Measurements from ENCODE around the gene ATP5PB. TPM values are rescaled to one million over a fixed set of nuclear protein-coding genes. Genes with fewer than 3 reads are reported as not detected.

Gene ATP5PB
- polyA plus RNA-seq, 1 donor from 2014 or later, result 597 TPM

DNA sequence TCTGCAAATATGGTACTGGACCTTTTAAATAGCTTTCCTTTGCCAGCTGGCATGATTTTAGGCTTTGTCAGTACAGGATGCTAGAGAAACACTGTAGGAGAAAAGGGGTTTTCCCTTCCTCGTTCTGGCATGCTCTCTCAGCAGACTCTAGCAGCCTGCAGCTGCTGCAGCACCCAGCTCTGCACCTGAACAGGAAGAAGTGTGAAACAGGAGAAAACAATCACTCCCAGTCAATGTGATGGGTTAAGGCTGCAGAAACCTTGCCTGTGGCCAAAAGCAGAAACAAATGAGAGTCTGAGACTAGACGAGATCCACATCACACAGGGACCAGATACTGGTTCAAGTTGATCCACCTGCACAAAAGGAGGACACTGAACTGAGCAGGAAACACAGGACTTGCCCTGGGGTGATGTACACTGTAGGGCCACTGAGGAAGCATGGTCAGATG lies 42.9 kb upstream of the ATP5PB start:
- TF ChIP-seq EZH2 (IDR thresholded peaks at IDR 0.05; ENCODE audit: borderline replicate concordance, insufficient read depth, low read length, poor library complexity, severe bottlenecking) (no peak), RAD21 (conservative IDR thresholded peaks at IDR 0.05) (no peak), POLR2AphosphoS5 (IDR thresholded peaks at IDR 0.05) (no peak), MXI1 (conservative IDR thresholded peaks at IDR 0.05; ENCODE audit: poor library complexity, severe bottlenecking) (no peak), TAF1 (IDR thresholded peaks at IDR 0.05; ENCODE audit: low read depth) (no peak), SMC3 (conservative IDR thresholded peaks at IDR 0.05; ENCODE audit: poor library complexity) (no peak), EP300 (conservative IDR thresholded peaks at IDR 0.05; ENCODE audit: poor library complexity, severe bottlenecking) (no peak)
- TF ChIP-seq, protein P1, sequence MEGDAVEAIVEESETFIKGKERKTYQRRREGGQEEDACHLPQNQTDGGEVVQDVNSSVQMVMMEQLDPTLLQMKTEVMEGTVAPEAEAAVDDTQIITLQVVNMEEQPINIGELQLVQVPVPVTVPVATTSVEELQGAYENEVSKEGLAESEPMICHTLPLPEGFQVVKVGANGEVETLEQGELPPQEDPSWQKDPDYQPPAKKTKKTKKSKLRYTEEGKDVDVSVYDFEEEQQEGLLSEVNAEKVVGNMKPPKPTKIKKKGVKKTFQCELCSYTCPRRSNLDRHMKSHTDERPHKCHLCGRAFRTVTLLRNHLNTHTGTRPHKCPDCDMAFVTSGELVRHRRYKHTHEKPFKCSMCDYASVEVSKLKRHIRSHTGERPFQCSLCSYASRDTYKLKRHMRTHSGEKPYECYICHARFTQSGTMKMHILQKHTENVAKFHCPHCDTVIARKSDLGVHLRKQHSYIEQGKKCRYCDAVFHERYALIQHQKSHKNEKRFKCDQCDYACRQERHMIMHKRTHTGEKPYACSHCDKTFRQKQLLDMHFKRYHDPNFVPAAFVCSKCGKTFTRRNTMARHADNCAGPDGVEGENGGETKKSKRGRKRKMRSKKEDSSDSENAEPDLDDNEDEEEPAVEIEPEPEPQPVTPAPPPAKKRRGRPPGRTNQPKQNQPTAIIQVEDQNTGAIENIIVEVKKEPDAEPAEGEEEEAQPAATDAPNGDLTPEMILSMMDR (IDR thresholded peaks at IDR 0.05; ENCODE audit: poor library complexity, severe bottlenecking), result no peak
- TF ChIP-seq, protein P2, sequence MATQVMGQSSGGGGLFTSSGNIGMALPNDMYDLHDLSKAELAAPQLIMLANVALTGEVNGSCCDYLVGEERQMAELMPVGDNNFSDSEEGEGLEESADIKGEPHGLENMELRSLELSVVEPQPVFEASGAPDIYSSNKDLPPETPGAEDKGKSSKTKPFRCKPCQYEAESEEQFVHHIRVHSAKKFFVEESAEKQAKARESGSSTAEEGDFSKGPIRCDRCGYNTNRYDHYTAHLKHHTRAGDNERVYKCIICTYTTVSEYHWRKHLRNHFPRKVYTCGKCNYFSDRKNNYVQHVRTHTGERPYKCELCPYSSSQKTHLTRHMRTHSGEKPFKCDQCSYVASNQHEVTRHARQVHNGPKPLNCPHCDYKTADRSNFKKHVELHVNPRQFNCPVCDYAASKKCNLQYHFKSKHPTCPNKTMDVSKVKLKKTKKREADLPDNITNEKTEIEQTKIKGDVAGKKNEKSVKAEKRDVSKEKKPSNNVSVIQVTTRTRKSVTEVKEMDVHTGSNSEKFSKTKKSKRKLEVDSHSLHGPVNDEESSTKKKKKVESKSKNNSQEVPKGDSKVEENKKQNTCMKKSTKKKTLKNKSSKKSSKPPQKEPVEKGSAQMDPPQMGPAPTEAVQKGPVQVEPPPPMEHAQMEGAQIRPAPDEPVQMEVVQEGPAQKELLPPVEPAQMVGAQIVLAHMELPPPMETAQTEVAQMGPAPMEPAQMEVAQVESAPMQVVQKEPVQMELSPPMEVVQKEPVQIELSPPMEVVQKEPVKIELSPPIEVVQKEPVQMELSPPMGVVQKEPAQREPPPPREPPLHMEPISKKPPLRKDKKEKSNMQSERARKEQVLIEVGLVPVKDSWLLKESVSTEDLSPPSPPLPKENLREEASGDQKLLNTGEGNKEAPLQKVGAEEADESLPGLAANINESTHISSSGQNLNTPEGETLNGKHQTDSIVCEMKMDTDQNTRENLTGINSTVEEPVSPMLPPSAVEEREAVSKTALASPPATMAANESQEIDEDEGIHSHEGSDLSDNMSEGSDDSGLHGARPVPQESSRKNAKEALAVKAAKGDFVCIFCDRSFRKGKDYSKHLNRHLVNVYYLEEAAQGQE (IDR thresholded peaks at IDR 0.05; ENCODE audit: borderline replicate concordance), result no peak
- Histone ChIP-seq H3K9ac (ENCODE audit: low read length) (no peak overlapping the region), H3K36me3 (ENCODE audit: insufficient read depth, low read length) (no peaks in the 10 kb centered on the region), H3K27ac (ENCODE audit: low read length) (no peak overlapping the region), H3K9me2 (ENCODE audit: insufficient read depth, low read length) (no peaks in the 10 kb centered on the region), H3F3A (ENCODE audit: insufficient read depth, low read length, poor library complexity, severe bottlenecking) (no peaks in the 10 kb centered on the region), H2AFZ (ENCODE audit: low read depth, low read length) (no peak overlapping the region), H3K4me2 (ENCODE audit: low read length) (no peak overlapping the region), H3K27me3 (ENCODE audit: insufficient read depth, low read depth, low read length) (no peaks in the 10 kb centered on the region), H3K79me2 (replicated peaks; ENCODE audit: insufficient read depth, low read length) (no peaks in the 10 kb centered on the region), H4K20me1 (ENCODE audit: insufficient read depth) (no peaks in the 10 kb centered on the region), H3K9me3 (ENCODE audit: low read length) (no peaks in the 10 kb centered on the region), H3K4me3 (ENCODE audit: low read length) (no peak overlapping the region)

DNA sequence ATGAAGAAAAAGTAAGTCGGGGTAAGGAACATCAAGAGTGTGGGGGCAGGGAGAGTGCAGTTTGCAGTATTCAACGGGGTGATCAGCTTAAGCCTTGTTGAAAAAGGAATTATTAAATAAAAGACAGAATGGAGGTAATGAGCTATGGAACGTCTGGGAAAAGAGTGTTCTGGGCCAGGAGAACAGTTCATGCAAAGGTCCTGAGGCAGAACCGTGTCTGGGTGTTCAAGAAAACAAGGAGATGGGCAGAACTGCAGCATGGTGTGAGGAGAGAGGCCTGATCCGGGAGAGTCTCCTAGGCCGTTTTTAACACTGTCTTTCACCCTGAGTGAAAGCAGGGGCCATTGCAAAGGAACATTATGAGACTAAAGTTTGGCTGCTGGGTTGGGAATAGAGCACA lies 42.0 kb upstream of the ATP5PB start:
- Histone ChIP-seq H3K27ac (ENCODE audit: low read length) (no peak overlapping the region), H3K9ac (ENCODE audit: low read length) (no peak overlapping the region), H3K4me3 (ENCODE audit: low read length) (no peak overlapping the region), H3F3A (ENCODE audit: insufficient read depth, low read length, poor library complexity, severe bottlenecking) (no peaks in the 10 kb centered on the region), H3K9me3 (ENCODE audit: low read length) (no peaks in the 10 kb centered on the region), H3K36me3 (ENCODE audit: insufficient read depth, low read length) (no peaks in the 10 kb centered on the region), H3K27me3 (ENCODE audit: insufficient read depth, low read depth, low read length) (no peaks in the 10 kb centered on the region), H3K9me2 (ENCODE audit: insufficient read depth, low read length) (no peaks in the 10 kb centered on the region), H2AFZ (ENCODE audit: low read depth, low read length) (no peak overlapping the region), H4K20me1 (ENCODE audit: insufficient read depth) (no peaks in the 10 kb centered on the region), H3K79me2 (replicated peaks; ENCODE audit: insufficient read depth, low read length) (no peaks in the 10 kb centered on the region), H3K4me2 (ENCODE audit: low read length) (no peak overlapping the region)
- no peak for TF ChIP-seq EZH2 (IDR thresholded peaks at IDR 0.05; ENCODE audit: borderline replicate concordance, insufficient read depth, low read length, poor library complexity, severe bottlenecking)
- TF ChIP-seq EP300 (conservative IDR thresholded peaks at IDR 0.05; ENCODE audit: poor library complexity, severe bottlenecking), result no peak
- TF ChIP-seq, protein P2 (IDR thresholded peaks at IDR 0.05; ENCODE audit: borderline replicate concordance), result no peak
- no peak for TF ChIP-seq RAD21 (conservative IDR thresholded peaks at IDR 0.05)
- TF ChIP-seq SMC3 (conservative IDR thresholded peaks at IDR 0.05; ENCODE audit: poor library complexity), result no peak
- no peak for TF ChIP-seq MXI1 (conservative IDR thresholded peaks at IDR 0.05; ENCODE audit: poor library complexity, severe bottlenecking)
- no peak for TF ChIP-seq TAF1 (IDR thresholded peaks at IDR 0.05; ENCODE audit: low read depth)
- TF ChIP-seq, protein P1 (IDR thresholded peaks at IDR 0.05; ENCODE audit: poor library complexity, severe bottlenecking), result no peak
- TF ChIP-seq POLR2AphosphoS5 (IDR thresholded peaks at IDR 0.05), result no peak
